ENCODE results near the gene TNFSF11.

TNFSF11 gene

GRCh38 chr13:42651936-42652641, 78.1 kb downstream of the TNFSF11 start:
- no peak for DNase-seq (ENCODE audit: low read depth in 2 of 3, low spot score in 1 of 3)

GRCh38 chr13:42652642-42653415, 78.9 kb downstream of the TNFSF11 start:
- DNase-seq (ENCODE audit: low read depth in 2 of 3, low spot score in 1 of 3) = no peak

- no peak for DNase-seq (ENCODE audit: low read depth in 2 of 3, low spot score in 1 of 3)
Observed at GRCh38 chr13:42653679-42654078, 79.7 kb downstream of the TNFSF11 start.

- no peak for DNase-seq (ENCODE audit: low read depth in 2 of 3, low spot score in 1 of 3)
Observed at GRCh38 chr13:42654212-42654611, 80.3 kb downstream of the TNFSF11 start.

GRCh38 chr13:42654722-42655121, 80.8 kb downstream of the TNFSF11 start:
- DNase-seq (ENCODE audit: low read depth in 2 of 3, low spot score in 1 of 3) = no peak

- DNase-seq (ENCODE audit: low read depth in 2 of 3, low spot score in 1 of 3) = no peak
Observed at GRCh38 chr13:42656161-42656560, 82.2 kb downstream of the TNFSF11 start.

- no peak for DNase-seq (ENCODE audit: low read depth in 2 of 3, low spot score in 1 of 3)
Observed at GRCh38 chr13:42656958-42657357, 83.0 kb downstream of the TNFSF11 start.

All from stimulated activated CD4-positive, alpha-beta T cell treated with anti-CD3 and anti-CD28 coated beads, Interleukin-12 subunit alpha, Interleukin-12 subunit beta, amount 100 ng/mL, for 48 hours (primary cell).